Midbrain (tissue), 1 donor: ENCODE results near the gene DYNLT4.
A peak's percentile ranks its signal among the peaks of the same experiment; 100 is the strongest.
"Not testable (repeated sequence)": the region's sequence is repeated elsewhere in the genome, so short reads cannot be mapped to it uniquely, and the experiment has no call there.

Source experiments
- DNase-seq: peaks from one replicate; lab custom pipeline; 2025; lab: John Stamatoyannopoulos, UW

Gene DYNLT4

GRCh38 chr1:44828841-44829440 is 21.8 kb upstream of the DYNLT4 start:
- DNase-seq: no peak

DNA sequence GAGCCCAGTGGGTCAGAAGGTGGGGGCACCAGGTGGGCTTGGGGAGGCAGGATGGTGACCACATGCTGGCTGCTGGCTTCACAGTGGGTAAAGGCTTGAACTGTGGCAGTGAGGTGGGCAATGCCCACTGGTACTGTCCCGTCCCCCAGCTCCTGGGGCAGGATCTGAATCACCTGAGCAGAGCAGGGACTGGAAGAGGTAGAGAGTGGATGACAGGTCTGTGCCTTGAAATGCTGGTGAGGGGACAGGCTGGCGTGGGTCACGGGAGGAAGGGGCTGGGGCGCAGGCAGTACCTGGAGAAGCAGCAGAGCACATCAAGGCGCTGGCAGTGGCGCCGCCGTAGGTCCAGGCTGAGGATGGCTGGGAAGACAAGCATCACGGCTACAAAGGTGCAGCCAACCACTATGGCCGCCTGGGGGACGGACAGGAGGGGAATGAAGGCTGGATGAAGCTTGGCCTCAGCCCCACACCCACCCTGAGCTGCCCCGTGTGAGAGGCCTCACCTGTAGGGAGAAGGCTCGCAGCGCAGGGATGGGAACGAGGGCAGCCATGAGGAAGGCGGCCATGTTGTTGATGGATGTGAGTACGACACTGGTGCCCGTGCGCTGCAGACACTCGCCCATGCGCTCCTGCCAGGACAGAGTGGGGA is 21.0 kb upstream of the DYNLT4 start:
- no peak for DNase-seq

- DNase-seq: no peak
These were observed 20.2 kb upstream of the DYNLT4 start for GRCh38 chr1:44827197-44828002.

- DNase-seq: no peak
These were observed 19.4 kb upstream of the DYNLT4 start for GRCh38 chr1:44826375-44827196.

GRCh38 chr1:44824392-44824791 is 17.2 kb upstream of the DYNLT4 start:
- DNase-seq: not testable (repeated sequence)

- no peak for DNase-seq
These were observed 15.9 kb upstream of the DYNLT4 start for GRCh38 chr1:44822981-44823451.

DNA sequence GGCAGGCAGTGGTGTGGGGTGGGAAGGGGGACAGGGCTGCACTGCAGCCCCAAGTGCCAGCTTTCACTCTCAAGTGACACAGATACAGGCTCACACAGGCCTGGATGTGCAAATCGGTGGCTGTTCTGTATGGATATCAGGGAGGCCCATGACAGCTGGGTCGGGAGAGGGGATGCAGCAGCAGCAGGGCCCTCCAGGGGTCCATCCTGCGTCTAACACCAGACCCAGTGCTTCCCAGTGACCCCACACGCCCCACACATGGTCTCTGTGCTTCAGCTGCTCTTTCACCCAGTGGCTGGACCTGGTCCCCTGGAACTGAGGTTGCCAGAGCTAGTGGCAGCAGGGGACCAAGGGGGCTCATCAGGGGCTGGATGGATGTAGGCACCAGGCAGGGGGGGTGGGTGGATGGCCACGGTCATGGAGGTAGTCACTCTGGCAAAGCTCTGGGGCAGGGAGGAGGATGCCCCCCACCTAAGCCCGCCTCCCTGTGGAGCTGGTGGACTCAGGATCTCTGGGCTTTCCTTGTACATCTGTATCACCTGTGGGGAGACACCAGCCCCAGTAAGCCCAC is 15.1 kb upstream of the DYNLT4 start:
- no peak for DNase-seq

DNA sequence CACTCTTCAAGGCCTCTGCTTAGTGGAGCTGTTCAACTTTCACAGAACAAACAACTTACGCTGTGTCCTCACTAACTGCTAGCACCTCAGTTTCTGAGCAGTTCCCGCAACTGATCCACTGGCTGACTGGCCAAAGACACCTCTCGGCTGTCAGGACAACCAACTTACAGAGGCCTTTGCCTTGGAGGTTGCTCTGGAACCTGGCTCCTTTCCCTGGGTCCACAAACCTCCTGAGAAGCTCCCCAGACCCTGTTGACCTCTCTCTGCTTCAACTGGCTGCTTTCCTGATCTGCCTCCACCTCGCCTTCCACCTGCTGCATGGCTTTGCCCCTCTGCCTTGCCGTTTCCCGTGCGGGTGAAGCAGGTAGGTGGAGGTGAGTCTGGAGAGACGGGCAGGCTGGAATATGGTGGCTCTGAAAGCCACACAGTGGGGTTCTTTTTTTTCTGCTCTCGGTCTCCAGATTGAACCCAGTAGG is 14.1 kb upstream of the DYNLT4 start:
- DNase-seq: no peak

- DNase-seq: no peak
These were observed 13.4 kb upstream of the DYNLT4 start for GRCh38 chr1:44820328-44821239.

- peak; percentile 75 for DNase-seq
These were observed 12.6 kb upstream of the DYNLT4 start for GRCh38 chr1:44819608-44820327.

DNA sequence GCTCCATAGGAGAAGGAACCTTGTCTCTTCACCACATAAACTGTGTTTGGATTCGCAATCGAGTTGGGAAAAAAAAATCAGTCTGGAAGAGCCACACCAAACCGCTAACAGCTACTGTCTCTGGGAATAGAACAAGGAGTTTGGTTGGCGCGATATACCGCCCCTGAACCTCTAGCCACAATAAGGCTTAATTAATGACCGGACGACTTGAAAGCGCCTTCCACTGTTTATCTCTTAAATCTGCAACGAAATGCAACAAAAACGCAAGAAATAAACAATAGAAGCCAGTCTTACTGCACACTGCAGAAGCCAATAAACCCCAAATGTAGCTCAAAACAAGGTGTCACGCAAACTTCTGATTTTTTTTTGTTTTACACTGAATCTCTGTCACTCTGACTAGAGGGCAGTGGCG is 12.1 kb upstream of the DYNLT4 start:
- DNase-seq: no peak

DNA sequence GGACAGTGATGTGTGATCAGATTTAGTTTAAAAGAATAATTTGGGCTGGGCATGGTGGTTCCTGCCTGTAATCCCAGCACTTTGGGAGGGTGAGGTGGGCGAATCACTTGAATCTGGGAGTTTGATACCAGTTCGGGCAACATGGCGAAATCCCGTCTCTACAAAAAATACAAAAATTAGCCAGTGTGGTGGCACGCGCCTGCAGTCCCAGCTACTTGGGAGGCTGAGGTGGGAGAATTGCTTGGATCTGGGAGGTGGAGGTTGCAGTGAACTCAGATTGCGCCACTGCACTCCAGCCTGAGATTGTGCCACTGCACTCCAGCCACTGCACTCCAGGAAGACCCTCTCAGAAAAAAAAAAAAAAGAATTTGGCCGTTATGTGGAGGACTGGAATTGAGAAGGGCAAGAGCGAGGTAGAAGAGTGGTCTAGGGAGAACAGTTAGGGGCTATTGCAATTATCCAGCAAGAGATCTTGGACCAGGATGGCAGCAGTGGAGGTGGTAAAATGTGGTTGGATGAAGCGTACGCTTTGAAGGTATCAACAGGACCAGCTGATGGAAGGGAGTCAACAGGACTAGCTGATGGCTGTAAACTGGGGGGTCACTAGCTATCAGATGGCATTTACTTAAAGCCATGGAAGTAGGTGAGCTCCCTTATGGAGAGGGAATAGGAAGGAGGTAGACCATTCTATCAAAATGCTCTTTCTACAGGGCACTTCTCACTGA is 10.8 kb upstream of the DYNLT4 start:
- DNase-seq: no peak

DNA sequence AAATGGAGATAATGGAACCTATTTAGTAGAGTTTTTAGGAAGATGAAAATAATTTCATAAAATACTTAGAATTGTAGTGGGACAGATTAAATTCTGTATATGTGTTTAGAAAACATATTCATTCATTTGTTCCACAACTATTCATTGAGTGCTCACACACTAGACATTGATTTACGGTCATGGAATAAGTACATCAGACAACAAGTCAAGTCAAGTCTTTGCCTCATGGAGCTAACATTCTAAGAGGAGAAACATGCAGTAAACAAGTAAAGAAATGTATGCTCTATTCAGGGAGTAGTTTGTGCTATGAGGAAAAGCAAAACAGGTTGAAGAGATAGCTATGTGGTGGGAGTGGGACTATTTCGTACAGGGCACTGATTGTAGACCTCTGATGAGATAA is 10.2 kb upstream of the DYNLT4 start:
- no peak for DNase-seq

- DNase-seq: not testable (repeated sequence)
These were observed 8.8 kb upstream of the DYNLT4 start for GRCh38 chr1:44815926-44816325.

DNA sequence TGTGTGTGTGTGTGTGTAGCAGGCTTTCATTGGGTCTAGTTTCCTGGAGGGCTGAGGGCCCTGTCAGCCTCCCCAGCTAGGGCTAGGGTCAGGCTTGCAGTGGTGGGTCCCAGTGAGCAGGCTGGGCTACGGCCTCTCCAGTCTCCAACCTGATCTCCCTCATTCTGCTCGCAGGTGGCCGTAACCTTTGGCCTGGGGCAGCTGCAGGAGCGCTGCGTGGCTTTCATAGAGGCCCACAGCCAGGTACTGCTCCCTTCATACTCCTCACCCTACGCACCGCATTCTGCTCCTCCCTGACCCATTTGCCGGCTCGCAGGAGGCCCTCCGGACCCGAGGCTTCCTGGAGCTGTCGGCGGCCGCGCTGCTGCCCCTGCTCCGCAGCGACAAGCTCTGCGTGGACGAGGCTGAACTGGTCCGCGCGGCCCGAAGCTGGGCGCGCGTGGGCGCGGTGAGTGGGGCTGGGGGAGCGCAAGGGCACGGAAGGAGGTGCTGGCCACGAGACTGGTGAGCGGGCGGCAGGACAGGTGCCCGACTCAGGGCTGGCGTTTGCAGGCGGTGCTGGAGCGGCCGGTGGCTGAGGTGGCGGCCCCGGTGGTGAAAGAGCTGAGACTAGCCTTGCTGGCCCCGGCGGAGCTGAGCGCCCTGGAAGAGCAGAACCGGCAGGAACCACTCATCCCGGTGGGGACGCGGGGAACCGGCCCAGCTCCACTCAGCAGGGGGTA is 5.8 kb upstream of the DYNLT4 start:
- DNase-seq: no peak

DNA sequence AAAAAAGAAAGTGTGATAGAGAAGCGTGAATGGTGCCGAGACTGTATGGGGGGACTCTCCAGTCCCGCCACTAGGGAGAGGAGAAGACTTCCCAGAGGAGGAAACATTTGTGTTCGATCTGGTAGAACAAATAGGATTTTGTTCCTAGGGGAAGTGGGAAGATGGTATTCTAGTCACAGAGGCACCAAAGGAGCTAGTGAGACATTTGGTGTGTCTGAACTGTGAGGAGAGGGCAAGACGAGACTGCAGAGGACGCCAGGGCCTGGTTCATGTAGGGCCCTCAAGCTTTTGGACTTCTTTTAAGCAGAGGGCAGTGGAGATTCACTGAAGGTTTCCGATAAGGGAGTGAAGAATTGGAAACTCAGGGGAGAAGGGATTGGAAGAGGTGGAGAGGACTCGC is 4.1 kb upstream of the DYNLT4 start:
- DNase-seq: no peak

GRCh38 chr1:44810762-44811105 is 3.6 kb upstream of the DYNLT4 start:
- not testable (repeated sequence) for DNase-seq

GRCh38 chr1:44810101-44810761 is 3.1 kb upstream of the DYNLT4 start:
- peak; percentile 56 for DNase-seq
